VCaP (cell line): Measurements from ENCODE around the gene CBLN1.

ENCODE experiments used
- H3K27ac ChIP-seq: fragments of 450-650 bp; 2 replicates; pipeline ENCODE4 v1.5.1; 2017
- CTCF ChIP-seq: fragments of 450-650 bp; conservative IDR thresholded peaks from 2 replicates; pipeline ENCODE4 v1.5.1; 2017; ENCODE audit warnings: mild to moderate bottlenecking, moderate library complexity

The CBLN1 gene

GRCh38 chr16:49271363-49271762 is 10.3 kb downstream of the CBLN1 start:
- no peak overlapping the region for H3K27ac ChIP-seq
- TF ChIP-seq CTCF = no peak

GRCh38 chr16:49269201-49269600 is 12.4 kb downstream of the CBLN1 start:
- no peak overlapping the region for H3K27ac ChIP-seq
- TF ChIP-seq CTCF = no peak

- TF ChIP-seq CTCF = no peak
- no peak overlapping the region for H3K27ac ChIP-seq
Measured at GRCh38 chr16:49268667-49269066, 13.0 kb downstream of the CBLN1 start.

- TF ChIP-seq CTCF = no peak
- no peak overlapping the region for H3K27ac ChIP-seq
Measured at GRCh38 chr16:49262501-49262900, 19.1 kb downstream of the CBLN1 start.

GRCh38 chr16:49261930-49262329 is 19.7 kb downstream of the CBLN1 start:
- H3K27ac ChIP-seq = no peak overlapping the region
- TF ChIP-seq CTCF = no peak

GRCh38 chr16:49260956-49261530 is 20.6 kb downstream of the CBLN1 start:
- TF ChIP-seq CTCF = no peak
- H3K27ac ChIP-seq = no peak overlapping the region

- no peak for TF ChIP-seq CTCF
Measured at GRCh38 chr16:49260253-49260652, 21.4 kb downstream of the CBLN1 start.

More at GRCh38 chr16:49260253-49260652, 21.4 kb downstream of the CBLN1 start:
- no peak overlapping the region for H3K27ac ChIP-seq
